Measurements from ENCODE around the gene ZNF507.

DNA sequence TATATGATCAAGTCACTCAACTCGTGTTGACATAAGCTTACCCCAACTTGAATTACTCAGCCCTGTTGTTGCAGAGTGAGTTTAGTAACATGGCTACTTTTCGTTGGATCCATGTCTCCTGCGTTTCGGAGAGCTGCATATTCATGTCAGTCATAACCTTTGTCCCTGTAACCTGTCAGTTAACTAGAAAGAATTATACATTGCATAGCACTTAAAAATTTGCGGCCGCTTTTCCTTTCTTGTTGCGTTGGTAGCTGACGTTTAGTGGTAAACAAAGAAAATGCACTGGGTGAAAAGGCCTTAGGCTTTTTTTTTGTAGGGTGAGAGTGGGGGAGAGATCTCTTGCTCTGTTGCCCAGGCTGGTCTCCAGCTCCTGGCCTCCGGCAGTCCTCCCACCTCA is 14.2 kb downstream of the ZNF507 start:
- TF ChIP-seq YY1 (IDR thresholded peaks at IDR 0.05; ENCODE audit: insufficient read depth, insufficient read length) (no peak), SUZ12 (IDR thresholded peaks at IDR 0.05; ENCODE audit: extremely low read depth, insufficient read depth, insufficient read length) (no peak)

Measured in NT2/D1 (cell line).